Omental fat pad (tissue), 4 donors: Measurements from ENCODE around the gene RPGRIP1L. TPM values are rescaled to one million over a fixed set of nuclear protein-coding genes. Genes with fewer than 3 reads are reported as not detected.
"Not testable (repeated sequence)": the region's sequence is repeated elsewhere in the genome, so short reads cannot be mapped to it uniquely, and the experiment has no call there.

Experiments used
- ATAC-seq: fragments of 150-250 bp; one replicate; pipeline ENCODE4 v1.9.1; 2016; ENCODE audit warnings: mild to moderate bottlenecking, moderate library complexity; ENCODE audit not compliant: low FRiP score
- DNase-seq: peaks from one replicate; pipeline ENCODE4 v3.0.0-alpha.2; 2019; ENCODE audit warnings: low spot score
- CTCF ChIP-seq, 3 donors: fragments of 450-650 bp; IDR thresholded peaks; one replicate each; pipeline ENCODE4 v1.5.1; 2016 to 2017; ENCODE audit warnings: antibody characterized with exemption in 3 of 3, mild to moderate bottlenecking in 3 of 3, moderate library complexity in 2 of 3
- total RNA-seq, 4 donors: library from RNA; depleted of rRNA; stranded (reverse); fragments of >200 nt; gene quantifications; one replicate each; pipeline ENCODE4 v1.1.0, GENCODE V29; 2016

The RPGRIP1L gene
- total RNA-seq, 4 donors from 2014 or later, result 3.2 to 5.0 (median 4.1) TPM

- no peak for TF ChIP-seq CTCF (IDR thresholded peaks at IDR 0.05)
- ATAC-seq, result no peak
- no peak for DNase-seq
Measured at GRCh38 chr16:53713403-53714204, 9.9 kb upstream of the RPGRIP1L start.

- DNase-seq (no peak), ATAC-seq (no peak)
- no peak for TF ChIP-seq CTCF (IDR thresholded peaks at IDR 0.05)
Measured at GRCh38 chr16:53712065-53712464, 8.4 kb upstream of the RPGRIP1L start.

- no peak for TF ChIP-seq CTCF (IDR thresholded peaks at IDR 0.05)
- ATAC-seq (peak; percentile 68), DNase-seq (no peak)
Measured at GRCh38 chr16:53711390-53711789, 7.7 kb upstream of the RPGRIP1L start.

GRCh38 chr16:53708490-53708889 is 4.8 kb upstream of the RPGRIP1L start:
- no peak for ATAC-seq
- DNase-seq, result no peak
- no peak for TF ChIP-seq CTCF (IDR thresholded peaks at IDR 0.05)

- ATAC-seq (no peak), DNase-seq (no peak)
- TF ChIP-seq CTCF (IDR thresholded peaks at IDR 0.05), result no peak
Measured at GRCh38 chr16:53707671-53708070, 4.0 kb upstream of the RPGRIP1L start.

- no peak for ATAC-seq
- no peak for TF ChIP-seq CTCF (IDR thresholded peaks at IDR 0.05)
Measured at GRCh38 chr16:53704445-53704813, 770 bp upstream of the RPGRIP1L start.

GRCh38 chr16:53698271-53698670 is 5.4 kb downstream of the RPGRIP1L start:
- DNase-seq, ATAC-seq: not testable (repeated sequence)

More at GRCh38 chr16:53704445-53704813, 770 bp upstream of the RPGRIP1L start:
- no peak for DNase-seq
